Rectal smooth muscle tissue (tissue), 1 donor: ENCODE results near the gene EN2.
"Not testable (repeated sequence)": the region's sequence is repeated elsewhere in the genome, so short reads cannot be mapped to it uniquely, and the experiment has no call there.

Experiments
- H3K27ac ChIP-seq: one replicate; pipeline ENCODE4 v1.7.0; 2013; ENCODE audit warnings: low read depth, low read length, inconsistent platforms
- H3K27me3 ChIP-seq: one replicate; pipeline ENCODE4 v1.7.0; 2013; ENCODE audit warnings: low read length; ENCODE audit not compliant: control insufficient read depth, insufficient read depth
- H3K36me3 ChIP-seq: one replicate; pipeline ENCODE4 v1.7.0; 2013; ENCODE audit warnings: low read length; ENCODE audit not compliant: control insufficient read depth, insufficient read depth
- H3K4me1 ChIP-seq: one replicate; pipeline ENCODE4 v1.7.0; 2013; ENCODE audit warnings: low read length; ENCODE audit not compliant: control insufficient read depth, insufficient read depth
- H3K4me3 ChIP-seq: one replicate; pipeline ENCODE4 v1.7.0; 2013; ENCODE audit warnings: low read length
- H3K9ac ChIP-seq: one replicate; pipeline ENCODE4 v1.7.0; 2013; ENCODE audit warnings: low read length

EN2 gene

DNA sequence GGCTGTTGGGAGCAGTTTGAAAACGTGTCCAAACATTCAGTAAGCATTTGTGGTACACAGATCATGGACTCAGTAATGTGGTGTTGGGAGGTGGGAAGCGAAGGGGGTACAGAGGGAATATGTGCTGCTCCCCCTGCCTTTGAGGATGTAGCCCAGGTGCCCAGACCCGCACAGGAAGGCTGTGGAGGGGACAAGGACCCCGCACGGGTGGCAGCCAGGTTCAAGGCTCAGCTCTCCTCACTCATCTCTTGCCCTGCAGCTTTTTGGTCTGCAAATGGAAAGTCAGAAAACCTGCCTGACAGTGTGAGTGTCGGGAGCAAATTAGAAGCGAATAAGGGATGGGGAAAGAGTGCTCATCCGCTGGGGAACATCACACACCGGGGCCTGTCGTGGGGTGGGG lies 27.3 kb upstream of the EN2 start:
- peaks cover 5% of the 10 kb centered on the region for H3K27me3 ChIP-seq
- no peak overlapping the region for H3K27ac ChIP-seq
- H3K9ac ChIP-seq = no peak overlapping the region

DNA sequence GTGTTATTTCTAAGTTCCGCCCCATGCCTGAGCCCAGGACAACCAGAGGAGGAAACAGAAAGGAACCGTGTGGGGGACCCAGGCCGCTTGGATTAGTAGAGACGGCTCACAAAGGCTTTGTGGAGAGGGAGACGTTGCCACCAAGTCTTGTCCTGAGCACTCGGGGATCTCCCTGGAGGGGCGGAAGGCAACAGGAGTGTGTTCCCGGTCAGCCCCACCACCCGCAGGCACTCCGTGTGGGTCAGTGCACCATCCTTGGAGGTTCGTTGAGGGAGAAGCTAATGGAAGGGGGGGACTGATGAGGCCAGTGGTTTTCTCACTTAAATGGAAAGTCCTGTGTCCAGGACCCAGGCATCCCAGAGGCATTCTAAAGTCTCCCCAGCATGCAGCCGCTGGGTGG lies 26.7 kb upstream of the EN2 start:
- Histone ChIP-seq H3K4me1 (no peaks in the 10 kb centered on the region), H3K27me3 (peaks cover 5% of the 10 kb centered on the region), H3K36me3 (no peaks in the 10 kb centered on the region), H3K4me3 (no peak overlapping the region), H3K27ac (no peak overlapping the region), H3K9ac (no peak overlapping the region)

More for the DNA sequence above, 27.3 kb upstream of the EN2 start:
- Histone ChIP-seq H3K36me3 (no peaks in the 10 kb centered on the region), H3K4me3 (no peak overlapping the region), H3K4me1 (no peaks in the 10 kb centered on the region)

DNA sequence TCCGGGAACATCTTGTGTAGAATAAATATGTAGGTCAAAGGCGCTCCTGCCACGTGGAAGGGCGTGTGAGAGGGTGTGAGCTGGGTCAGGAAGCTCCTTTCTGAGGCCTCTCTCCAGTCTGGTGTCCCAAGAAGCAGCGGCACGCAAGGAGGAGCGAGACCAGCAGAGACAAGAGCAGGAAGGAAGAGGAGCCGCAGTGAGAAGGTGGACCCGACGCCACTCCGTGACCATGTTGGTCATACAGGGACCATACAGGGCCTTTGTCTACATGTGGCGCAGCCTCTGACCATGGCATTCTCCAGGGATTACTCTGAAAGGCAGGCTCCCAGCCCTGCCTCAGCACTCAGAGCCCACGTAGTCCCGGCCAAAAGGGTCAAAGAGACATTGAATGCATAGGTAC lies 26.2 kb upstream of the EN2 start:
- Histone ChIP-seq H3K27ac (no peak overlapping the region), H3K27me3 (peaks cover 5% of the 10 kb centered on the region), H3K9ac (no peak overlapping the region), H3K4me1 (no peaks in the 10 kb centered on the region), H3K4me3 (no peak overlapping the region), H3K36me3 (no peaks in the 10 kb centered on the region)

DNA sequence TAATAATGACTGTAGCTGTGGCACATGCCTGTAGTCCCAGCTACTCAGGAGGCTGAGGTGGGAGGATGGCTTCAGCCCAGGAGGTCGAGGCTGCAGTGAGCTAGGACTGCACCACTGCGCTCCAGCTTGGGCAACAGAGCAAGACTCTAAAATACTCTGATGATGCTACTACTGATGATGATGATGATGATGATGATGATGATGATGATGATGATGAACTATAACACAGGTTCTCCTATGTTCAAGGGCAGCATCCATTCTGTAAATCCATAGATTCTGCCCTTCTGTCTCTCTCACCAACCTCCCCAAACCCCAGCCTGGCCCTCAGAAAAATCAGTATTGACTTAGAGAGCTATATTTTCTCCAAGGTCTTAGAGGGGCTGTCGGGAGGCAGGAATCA lies 22.8 kb upstream of the EN2 start:
- H3K36me3 ChIP-seq = no peaks in the 10 kb centered on the region
- H3K27ac ChIP-seq = no peak overlapping the region
- no peak overlapping the region for H3K4me3 ChIP-seq
- H3K4me1 ChIP-seq = no peaks in the 10 kb centered on the region
- no peak overlapping the region for H3K9ac ChIP-seq
- H3K27me3 ChIP-seq = peaks cover 12% of the 10 kb centered on the region

DNA sequence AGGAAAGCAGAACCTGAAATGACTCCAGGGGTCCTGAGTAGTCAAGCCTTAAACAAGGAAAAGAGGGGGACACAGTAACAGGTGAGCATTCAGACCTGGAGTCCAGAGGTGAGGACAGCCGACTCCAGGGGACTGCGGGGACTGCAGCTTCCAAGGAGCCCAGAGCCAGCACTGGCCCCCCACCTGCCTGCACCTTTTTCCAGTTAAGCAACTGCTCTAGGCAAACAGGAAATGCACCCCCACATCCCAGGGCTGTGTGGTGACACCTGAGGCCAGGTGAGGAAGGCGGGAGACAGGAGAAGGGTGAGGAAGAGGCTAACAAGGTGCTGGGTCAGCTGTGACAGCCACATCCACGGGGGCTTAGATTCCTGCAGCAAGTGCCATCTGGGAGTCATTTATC lies 20.1 kb upstream of the EN2 start:
- Histone ChIP-seq H3K27me3 (peaks cover 7% of the 10 kb centered on the region), H3K27ac (no peak overlapping the region)

DNA sequence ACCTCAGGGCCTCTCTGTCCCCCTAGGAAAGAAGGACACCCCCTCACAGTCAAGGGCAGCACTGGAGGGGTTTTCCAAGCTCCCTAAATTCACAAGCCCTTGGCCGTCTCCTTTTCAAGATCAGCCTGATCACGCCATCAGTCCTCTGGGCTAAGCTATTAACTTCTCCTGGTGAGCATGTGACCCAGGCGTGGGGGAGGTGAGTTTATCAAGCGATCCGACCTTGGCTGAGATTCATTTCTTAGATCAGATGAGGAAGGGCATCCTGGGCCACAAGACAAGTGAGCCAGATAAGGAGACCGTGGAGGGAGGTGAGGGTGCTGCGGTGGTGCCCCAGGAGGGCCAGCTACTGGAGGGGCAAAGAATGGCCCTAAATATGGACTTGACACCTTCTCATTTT lies 19.2 kb upstream of the EN2 start:
- H3K4me1 ChIP-seq = no peaks in the 10 kb centered on the region
- no peak overlapping the region for H3K27ac ChIP-seq
- H3K4me3 ChIP-seq = no peak overlapping the region
- no peaks in the 10 kb centered on the region for H3K36me3 ChIP-seq
- H3K9ac ChIP-seq = no peak overlapping the region
- peaks cover 7% of the 10 kb centered on the region for H3K27me3 ChIP-seq

More for the DNA sequence above, 20.1 kb upstream of the EN2 start:
- H3K4me3 ChIP-seq = no peak overlapping the region
- no peak overlapping the region for H3K9ac ChIP-seq
- H3K4me1 ChIP-seq = no peaks in the 10 kb centered on the region
- no peaks in the 10 kb centered on the region for H3K36me3 ChIP-seq

DNA sequence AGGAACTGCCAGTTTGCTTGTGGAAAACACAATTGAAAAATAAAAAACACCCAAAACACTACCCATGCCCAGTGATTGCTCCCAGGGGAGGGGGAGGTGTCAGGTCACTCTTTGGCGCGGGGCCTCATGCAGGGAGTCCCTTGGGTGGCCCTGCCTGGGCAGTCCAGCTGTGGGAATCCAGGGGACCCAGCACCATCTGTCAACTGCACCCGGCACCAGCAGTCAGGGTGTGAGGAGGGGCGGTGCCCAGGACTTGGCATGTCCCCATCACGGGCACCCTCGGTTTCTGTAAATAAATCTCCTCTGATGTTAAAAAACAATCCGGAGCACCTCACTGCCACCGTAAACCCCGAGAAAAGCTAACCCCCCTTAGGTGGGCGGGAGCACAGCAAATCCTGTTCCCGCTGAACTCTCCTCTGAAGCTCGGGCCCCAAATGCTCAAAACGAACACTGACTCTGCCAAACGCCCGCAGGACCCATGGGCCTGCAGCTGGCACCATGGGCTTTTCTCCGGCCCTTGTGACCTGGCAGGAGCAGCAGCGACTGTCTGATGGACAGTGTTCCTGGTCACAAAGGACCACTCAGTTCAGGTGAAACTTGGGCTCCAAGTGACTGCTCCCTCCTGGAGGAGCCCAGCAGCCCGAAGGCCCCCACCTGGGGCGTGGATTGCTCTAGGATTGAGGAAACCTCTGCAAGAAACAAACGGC lies 18.5 kb upstream of the EN2 start:
- Histone ChIP-seq H3K9ac (no peak overlapping the region), H3K36me3 (no peaks in the 10 kb centered on the region), H3K27ac (no peak overlapping the region), H3K4me1 (no peaks in the 10 kb centered on the region), H3K4me3 (no peak overlapping the region), H3K27me3 (peaks cover 7% of the 10 kb centered on the region)

DNA sequence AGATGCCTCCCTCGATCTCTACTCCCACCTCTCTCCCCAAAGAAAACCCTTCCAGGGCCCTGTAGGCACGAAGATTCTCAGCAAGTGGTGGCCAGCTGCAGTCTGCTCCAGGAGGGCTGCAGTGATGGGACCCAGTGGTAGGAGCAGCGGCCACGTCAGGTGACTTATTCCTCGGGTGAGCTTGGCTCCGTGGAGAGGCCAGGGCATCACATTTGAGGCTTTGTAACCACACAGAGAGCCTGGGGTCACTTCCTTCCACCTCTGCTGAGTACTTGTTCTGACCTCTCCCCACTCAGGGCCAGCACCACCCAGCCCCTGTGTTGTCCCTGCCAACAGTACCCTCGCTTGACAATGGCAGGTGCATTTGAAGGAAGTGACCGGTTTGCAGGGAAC lies 17.9 kb upstream of the EN2 start:
- Histone ChIP-seq H3K36me3 (no peaks in the 10 kb centered on the region), H3K4me3 (no peak overlapping the region), H3K27me3 (peaks cover 10% of the 10 kb centered on the region), H3K4me1 (no peaks in the 10 kb centered on the region), H3K27ac (no peak overlapping the region), H3K9ac (no peak overlapping the region)

DNA sequence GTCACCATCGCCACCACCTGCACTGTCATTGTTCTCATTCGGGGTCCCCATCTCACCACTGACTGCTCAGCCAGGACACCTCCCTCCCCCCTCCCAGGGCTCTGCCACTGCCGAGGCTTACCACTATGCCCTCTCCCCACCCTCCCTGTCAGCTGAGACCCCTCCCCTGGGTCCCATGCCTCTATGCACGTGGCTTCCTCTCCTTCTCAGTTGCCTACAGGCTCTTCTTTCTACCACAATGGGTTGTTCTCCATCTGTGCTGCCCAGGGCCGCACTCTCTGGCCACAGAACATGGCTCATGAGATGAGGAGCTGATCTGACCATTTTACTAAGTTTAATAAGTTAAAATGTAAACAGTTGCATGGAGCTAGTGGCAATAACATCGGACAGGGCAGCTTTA lies 16.1 kb upstream of the EN2 start:
- H3K27ac ChIP-seq = no peak overlapping the region
- peaks cover 10% of the 10 kb centered on the region for H3K27me3 ChIP-seq
- H3K4me1 ChIP-seq = no peaks in the 10 kb centered on the region
- H3K36me3 ChIP-seq = no peaks in the 10 kb centered on the region
- H3K4me3 ChIP-seq = no peak overlapping the region
- H3K9ac ChIP-seq = no peak overlapping the region

DNA sequence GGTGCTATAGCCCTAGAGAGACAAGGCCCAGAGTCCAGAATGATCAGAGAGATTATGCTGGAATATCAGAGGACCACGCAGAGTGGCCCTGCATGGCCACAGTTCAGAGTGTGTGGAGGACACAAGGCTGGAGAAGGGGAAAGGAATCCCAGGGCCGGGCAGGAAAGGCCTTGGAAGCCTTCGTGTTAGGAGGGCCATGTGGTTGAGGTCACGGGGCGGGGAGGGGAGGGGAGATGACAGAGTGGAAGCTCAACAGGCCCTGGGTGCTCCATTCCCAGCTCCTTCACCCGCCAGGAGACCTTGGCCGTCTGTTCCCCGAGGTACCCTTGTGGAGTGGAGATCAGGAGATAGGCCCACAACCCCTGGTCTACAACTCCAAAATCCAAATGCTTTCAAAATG lies 13.2 kb upstream of the EN2 start:
- H3K27ac ChIP-seq = no peak overlapping the region
- peaks cover 20% of the 10 kb centered on the region for H3K27me3 ChIP-seq
- no peaks in the 10 kb centered on the region for H3K4me1 ChIP-seq
- no peak overlapping the region for H3K4me3 ChIP-seq
- no peaks in the 10 kb centered on the region for H3K36me3 ChIP-seq
- no peak overlapping the region for H3K9ac ChIP-seq

DNA sequence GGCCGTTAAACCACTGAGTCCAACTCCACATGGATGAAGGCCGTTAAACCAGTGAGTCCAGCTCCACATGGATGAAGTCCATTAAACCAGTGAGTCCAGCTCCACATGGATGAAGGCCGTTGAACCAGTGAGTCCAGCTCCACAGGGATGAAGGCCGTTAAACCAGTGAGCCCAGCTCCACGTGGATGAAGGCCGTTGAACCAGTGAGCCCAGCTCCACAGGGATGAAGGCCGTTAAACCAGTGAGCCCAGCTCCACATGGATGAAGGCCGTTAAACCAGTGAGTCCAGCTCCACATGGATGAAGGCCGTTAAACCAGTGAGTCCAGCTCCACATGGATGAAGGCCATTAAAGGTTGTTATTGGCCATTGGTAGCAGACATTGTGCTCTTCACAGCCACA lies 12.3 kb upstream of the EN2 start:
- H3K27ac ChIP-seq, H3K4me3 ChIP-seq, H3K9ac ChIP-seq, H3K4me1 ChIP-seq, H3K36me3 ChIP-seq: not testable (repeated sequence)
- H3K27me3 ChIP-seq = peaks cover 26% of the 10 kb centered on the region

DNA sequence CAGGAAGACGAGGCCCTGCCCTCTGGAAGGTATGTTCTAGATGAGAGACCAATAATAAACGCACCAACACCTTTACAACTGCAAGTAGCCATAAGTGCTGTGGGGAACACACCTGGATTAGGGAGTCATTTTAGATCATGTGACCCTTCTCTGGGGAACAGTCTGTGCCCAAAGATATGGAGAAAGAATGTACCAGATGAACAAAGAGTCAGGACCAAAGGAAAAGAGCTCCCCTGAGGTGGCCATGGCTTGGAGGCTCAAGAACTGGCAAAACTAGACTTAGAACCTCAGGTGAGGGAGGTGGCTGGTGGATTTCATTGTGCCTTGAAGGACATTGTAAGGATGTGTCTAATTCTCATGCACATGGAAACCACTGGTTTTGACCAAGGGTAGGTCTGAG lies 10.3 kb upstream of the EN2 start:
- Histone ChIP-seq H3K36me3 (no peaks in the 10 kb centered on the region), H3K4me3 (no peak overlapping the region)

DNA sequence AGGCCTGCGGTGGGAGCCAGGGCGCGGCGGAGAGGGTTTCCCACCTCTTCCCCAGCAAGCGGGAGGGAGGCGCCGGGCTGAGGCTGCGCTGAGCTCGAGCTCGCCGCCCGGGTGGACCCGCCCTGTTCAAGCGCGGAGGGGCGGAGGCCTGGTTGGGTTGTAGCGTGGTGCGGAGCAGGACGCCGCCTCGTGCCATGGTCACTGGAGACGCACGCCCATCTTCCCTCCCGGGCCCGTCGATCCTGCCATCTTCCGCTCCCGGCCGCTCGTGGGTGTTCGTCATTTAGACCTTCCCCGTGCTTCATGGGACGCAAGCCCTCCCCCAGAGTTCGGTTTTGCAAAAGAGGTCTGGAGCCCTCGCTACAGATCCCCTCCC lies 9.3 kb upstream of the EN2 start:
- no peak overlapping the region for H3K4me3 ChIP-seq
- no peak overlapping the region for H3K9ac ChIP-seq
- no peak overlapping the region for H3K27ac ChIP-seq
- no peaks in the 10 kb centered on the region for H3K4me1 ChIP-seq
- H3K27me3 ChIP-seq = peaks cover 44% of the 10 kb centered on the region
- no peaks in the 10 kb centered on the region for H3K36me3 ChIP-seq

More for the DNA sequence above, 10.3 kb upstream of the EN2 start:
- peaks cover 38% of the 10 kb centered on the region for H3K27me3 ChIP-seq
- no peak overlapping the region for H3K27ac ChIP-seq
- no peak overlapping the region for H3K9ac ChIP-seq
- no peaks in the 10 kb centered on the region for H3K4me1 ChIP-seq
